DMS114 treated with DMSO at 0.1 percent for 48 hours (cell line): ENCODE results near the gene CD101.

ENCODE experiments used
- DNase-seq: peaks from one replicate; lab custom pipeline; 2025; ENCODE audit not compliant: unreplicated experiment; lab: John Stamatoyannopoulos, UW

Gene CD101

GRCh38 chr1:117051224-117052064 lies 49.9 kb downstream of the CD101 start:
- no peak for DNase-seq

- no peak for DNase-seq
Observed at GRCh38 chr1:117054068-117054467, 52.5 kb downstream of the CD101 start.

- DNase-seq, result no peak
Observed at GRCh38 chr1:117058810-117059209, 57.2 kb downstream of the CD101 start.

GRCh38 chr1:117059334-117059677 lies 57.7 kb downstream of the CD101 start:
- no peak for DNase-seq

- peak; percentile 100 for DNase-seq
Observed at GRCh38 chr1:117059678-117060440, 58.3 kb downstream of the CD101 start, which contains the start of gene TTF2. TSS of gene TTF2 (plus strand) at chr1:117060326. CDS start at chr1:117060347, 21 bp downstream.

- peak; percentile 35 for DNase-seq
Observed at GRCh38 chr1:117060441-117061317, 59.1 kb downstream of the CD101 start.

- no peak for DNase-seq
Observed at GRCh38 chr1:117061986-117062415, 60.4 kb downstream of the CD101 start.

- DNase-seq, result no peak
Observed at GRCh38 chr1:117066367-117066766, 64.8 kb downstream of the CD101 start.

GRCh38 chr1:117067533-117068370 lies 66.2 kb downstream of the CD101 start:
- peak; percentile 45 for DNase-seq

GRCh38 chr1:117068580-117068979 lies 67.0 kb downstream of the CD101 start:
- DNase-seq, result no peak

- DNase-seq, result no peak
Observed at GRCh38 chr1:117069220-117069844, 67.8 kb downstream of the CD101 start.

GRCh38 chr1:117070124-117070523 lies 68.6 kb downstream of the CD101 start:
- no peak for DNase-seq

GRCh38 chr1:117076648-117077047 lies 75.1 kb downstream of the CD101 start:
- DNase-seq, result no peak

GRCh38 chr1:117077267-117077666 lies 75.7 kb downstream of the CD101 start:
- no peak for DNase-seq

GRCh38 chr1:117079737-117080136 lies 78.2 kb downstream of the CD101 start:
- no peak for DNase-seq

- no peak for DNase-seq
Observed at GRCh38 chr1:117084231-117084630, 82.7 kb downstream of the CD101 start.
